ENCODE data around the gene XPC. TPM values are rescaled to one million over a fixed set of nuclear protein-coding genes. Genes with fewer than 3 reads are reported as not detected.
A peak's percentile ranks its signal among the peaks of the same experiment; 100 is the strongest.

The XPC gene
- total RNA-seq, 1 donor, result 52.1 TPM

- Histone ChIP-seq H2AFZ (ENCODE audit: low read length) (no peak overlapping the region), H3K4me1 (ENCODE audit: insufficient read depth, low read length) (peaks cover 24% of the 10 kb centered on the region), H3K79me2 (ENCODE audit: insufficient read depth, low read length) (no peaks in the 10 kb centered on the region), H3K4me3 (ENCODE audit: insufficient read depth, low read length) (no peak overlapping the region), H3K27me3 (ENCODE audit: insufficient read depth, low read length) (no peaks in the 10 kb centered on the region), H3K27ac (ENCODE audit: low read depth, low read length) (no peak overlapping the region), H4K20me1 (ENCODE audit: insufficient read depth, low read length) (no peaks in the 10 kb centered on the region), H3K36me3 (ENCODE audit: insufficient read depth, low read length) (peaks cover 49% of the 10 kb centered on the region), H3K4me2 (ENCODE audit: insufficient read depth, low read length) (no peak overlapping the region), H3K9me3 (ENCODE audit: low read depth, low read length) (no peaks in the 10 kb centered on the region)
- TF ChIP-seq CTCF (IDR thresholded peaks at IDR 0.05; ENCODE audit: extremely low read depth, low read depth, low read length), result peak; percentile 29
- DNase-seq (ENCODE audit: insufficient read length, low spot score, missing footprints), result no peak
Measured at GRCh38 chr3:14148041-14148985, 30.1 kb downstream of the XPC start.

GRCh38 chr3:14147617-14148016, 30.8 kb downstream of the XPC start:
- Histone ChIP-seq H3K27me3 (ENCODE audit: insufficient read depth, low read length) (no peaks in the 10 kb centered on the region), H3K4me1 (ENCODE audit: insufficient read depth, low read length) (peaks cover 31% of the 10 kb centered on the region), H3K27ac (ENCODE audit: low read depth, low read length) (no peak overlapping the region), H2AFZ (ENCODE audit: low read length) (no peak overlapping the region), H3K36me3 (ENCODE audit: insufficient read depth, low read length) (peaks cover 49% of the 10 kb centered on the region), H3K4me2 (ENCODE audit: insufficient read depth, low read length) (no peak overlapping the region), H4K20me1 (ENCODE audit: insufficient read depth, low read length) (no peaks in the 10 kb centered on the region), H3K4me3 (ENCODE audit: insufficient read depth, low read length) (no peak overlapping the region), H3K79me2 (ENCODE audit: insufficient read depth, low read length) (no peaks in the 10 kb centered on the region), H3K9me3 (ENCODE audit: low read depth, low read length) (no peaks in the 10 kb centered on the region)
- DNase-seq (ENCODE audit: insufficient read length, low spot score, missing footprints), result peak; percentile 46
- no peak for TF ChIP-seq CTCF (IDR thresholded peaks at IDR 0.05; ENCODE audit: extremely low read depth, low read depth, low read length)

GRCh38 chr3:14147066-14147435, 31.4 kb downstream of the XPC start:
- Histone ChIP-seq H3K27ac (ENCODE audit: low read depth, low read length) (no peak overlapping the region), H4K20me1 (ENCODE audit: insufficient read depth, low read length) (no peaks in the 10 kb centered on the region), H3K79me2 (ENCODE audit: insufficient read depth, low read length) (no peaks in the 10 kb centered on the region), H3K4me3 (ENCODE audit: insufficient read depth, low read length) (no peak overlapping the region), H3K4me2 (ENCODE audit: insufficient read depth, low read length) (no peak overlapping the region), H3K9me3 (ENCODE audit: low read depth, low read length) (no peaks in the 10 kb centered on the region), H3K36me3 (ENCODE audit: insufficient read depth, low read length) (peaks cover 51% of the 10 kb centered on the region), H3K4me1 (ENCODE audit: insufficient read depth, low read length) (peaks cover 37% of the 10 kb centered on the region), H2AFZ (ENCODE audit: low read length) (no peak overlapping the region), H3K27me3 (ENCODE audit: insufficient read depth, low read length) (no peaks in the 10 kb centered on the region)
- DNase-seq (ENCODE audit: insufficient read length, low spot score, missing footprints), result no peak
- no peak for TF ChIP-seq CTCF (IDR thresholded peaks at IDR 0.05; ENCODE audit: extremely low read depth, low read depth, low read length)

GRCh38 chr3:14146381-14147065, 31.9 kb downstream of the XPC start:
- Histone ChIP-seq H3K4me3 (ENCODE audit: insufficient read depth, low read length) (no peak overlapping the region), H3K27me3 (ENCODE audit: insufficient read depth, low read length) (no peaks in the 10 kb centered on the region), H3K27ac (ENCODE audit: low read depth, low read length) (peak overlapping the region; percentile 98), H3K9me3 (ENCODE audit: low read depth, low read length) (no peaks in the 10 kb centered on the region), H4K20me1 (ENCODE audit: insufficient read depth, low read length) (no peaks in the 10 kb centered on the region), H3K79me2 (ENCODE audit: insufficient read depth, low read length) (no peaks in the 10 kb centered on the region), H3K36me3 (ENCODE audit: insufficient read depth, low read length) (peaks cover 49% of the 10 kb centered on the region), H3K4me2 (ENCODE audit: insufficient read depth, low read length) (no peak overlapping the region), H3K4me1 (ENCODE audit: insufficient read depth, low read length) (peaks cover 37% of the 10 kb centered on the region), H2AFZ (ENCODE audit: low read length) (no peak overlapping the region)
- DNase-seq (ENCODE audit: insufficient read length, low spot score, missing footprints), result peak; percentile 23
- no peak for TF ChIP-seq CTCF (IDR thresholded peaks at IDR 0.05; ENCODE audit: extremely low read depth, low read depth, low read length)

Data from osteoblast (primary cell).